Measurements from ENCODE around the gene PCDHGA1.

DNA sequence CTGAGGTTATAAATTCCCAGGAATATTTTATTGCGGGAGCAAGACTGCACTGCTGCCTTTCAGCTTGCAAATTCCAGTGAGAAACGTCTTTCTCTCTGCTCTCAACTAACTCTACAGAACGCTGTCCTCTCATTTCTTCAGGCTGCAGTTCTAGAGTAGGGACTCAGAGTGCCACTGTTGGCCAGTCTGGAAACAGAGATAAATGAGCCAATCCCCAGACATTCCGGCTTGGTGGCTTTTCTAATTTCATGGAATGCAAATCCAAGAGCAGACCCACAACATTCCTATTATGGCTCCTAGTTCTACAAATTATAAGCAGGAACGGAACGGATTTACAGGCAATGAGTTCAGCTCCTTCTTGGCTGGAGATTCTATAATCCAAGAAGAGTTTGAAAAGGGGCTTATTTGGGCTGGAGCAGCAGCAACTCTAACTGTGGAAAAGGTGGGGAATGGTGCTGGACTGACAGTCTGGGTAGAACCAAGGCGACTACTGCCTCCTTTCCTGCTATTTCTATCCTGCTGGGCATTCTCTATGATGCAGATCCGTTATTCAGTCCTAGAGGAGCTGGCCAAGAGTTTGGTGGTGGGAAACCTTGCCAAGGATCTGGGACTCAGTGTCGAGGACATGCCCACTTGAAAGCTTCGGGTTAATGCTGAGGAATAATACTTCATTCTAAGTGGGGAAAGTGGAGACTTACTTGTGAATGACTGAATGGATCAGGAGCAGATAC lies 109.3 kb downstream of the PCDHGA1 start:
- TF ChIP-seq POLR2A (IDR thresholded peaks at IDR 0.05; ENCODE audit: low read length) (no peak), GATA1 (IDR thresholded peaks at IDR 0.05; ENCODE audit: low read depth, low read length) (no peak)
